Thymus (tissue), 11 donors: Measurements from ENCODE around the gene FBXL7. TPM values are rescaled to one million over a fixed set of nuclear protein-coding genes. Genes with fewer than 3 reads are reported as not detected.

ENCODE experiments used
- DNase-seq, 9 donors: peaks; one replicate each; pipeline ENCODE4 v3.0.0-alpha.2; 2013; ENCODE audit warnings: low spot score in 9 of 9, low read depth in 6 of 9, missing footprints in 1 of 9
- H3K27ac ChIP-seq, 2 donors: one replicate each; pipeline ENCODE4 v1.5.1; 2013; ENCODE audit warnings: control low read depth in 1 of 2, low read depth in 1 of 2, low read length in 1 of 2, mild to moderate bottlenecking in 1 of 2, moderate library complexity in 1 of 2
- H3K27me3 ChIP-seq, 2 donors: one replicate each; pipeline ENCODE4 v1.5.1; 2013; ENCODE audit warnings: low read length in 1 of 2; ENCODE audit not compliant: control insufficient read depth in 2 of 2, insufficient read depth in 1 of 2
- H3K36me3 ChIP-seq, 2 donors: one replicate each; pipeline ENCODE4 v1.5.1; 2013; ENCODE audit warnings: low read length in 1 of 2, mild to moderate bottlenecking in 1 of 2, moderate library complexity in 1 of 2; ENCODE audit not compliant: control insufficient read depth in 2 of 2, insufficient read depth in 2 of 2
- H3K4me1 ChIP-seq, 2 donors: one replicate each; pipeline ENCODE4 v1.5.1; 2013; ENCODE audit warnings: low read length in 2 of 2; ENCODE audit not compliant: control insufficient read depth in 2 of 2, insufficient read depth in 2 of 2
- H3K4me3 ChIP-seq, 2 donors: one replicate each; pipeline ENCODE4 v1.5.1; 2013; ENCODE audit warnings: low read length in 2 of 2, control low read depth in 1 of 2, mild to moderate bottlenecking in 1 of 2
- H3K9me3 ChIP-seq, 2 donors: one replicate each; pipeline ENCODE4 v1.5.1; 2013; ENCODE audit warnings: low read length in 1 of 2, mild to moderate bottlenecking in 1 of 2; ENCODE audit not compliant: control insufficient read depth in 2 of 2, insufficient read depth in 1 of 2
- WGBS: extraction: QIAGEN DNeasy Blood & Tissue Kit; methylation state at CpG from one replicate; pipeline ENCODE4 v1.1.7; 2013; 5-methylcytosine and 5-hydroxymethylcytosine counted together
- polyA plus RNA-seq: library from polyadenylated mRNA; stranded (reverse); fragments of 200-250 nt; gene quantifications from one replicate; pipeline ENCODE4 v1.2.3, GENCODE V29; 2013
- total RNA-seq: library from RNA; stranded (reverse); fragments of 120-200 nt; gene quantifications from one replicate; pipeline ENCODE4 v1.2.4, GENCODE V29; 2013
- donor health status: healthy.

FBXL7 gene
- total and polyA plus RNA-seq, 2 donors = 0.90 to 2.7 TPM

DNA sequence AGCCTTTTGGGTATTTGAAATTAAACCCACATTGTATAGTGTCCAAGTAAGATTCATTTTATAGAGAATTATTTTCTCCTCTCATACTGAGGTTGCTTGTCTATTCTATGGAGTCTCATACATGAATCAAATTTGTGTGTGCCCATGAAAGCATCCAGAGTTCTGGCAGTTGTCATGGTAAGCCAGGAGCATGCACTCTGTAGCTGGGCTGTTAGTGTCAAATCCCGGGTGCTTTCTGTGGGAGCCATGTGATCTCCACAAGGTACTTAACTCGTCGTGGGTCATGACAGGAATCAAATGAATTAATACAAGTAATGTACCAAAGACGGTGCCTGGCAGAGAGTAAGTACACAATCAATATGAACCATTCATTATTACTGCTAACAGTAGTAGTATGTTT, 58.7 kb downstream of the FBXL7 start:
- no peak overlapping the region for H3K27ac ChIP-seq
- no peak for DNase-seq
- no peak overlapping the region for H3K4me3 ChIP-seq
- no peaks in the 10 kb centered on the region for H3K4me1 ChIP-seq
- no peaks in the 10 kb centered on the region for H3K27me3 ChIP-seq
- peaks cover 0 to 2% of the 10 kb centered on the region in 2 donors for H3K9me3 ChIP-seq
- no peaks in the 10 kb centered on the region for H3K36me3 ChIP-seq
- 93% methylated on average over 4 of the region's 4 CpGs for WGBS

DNA sequence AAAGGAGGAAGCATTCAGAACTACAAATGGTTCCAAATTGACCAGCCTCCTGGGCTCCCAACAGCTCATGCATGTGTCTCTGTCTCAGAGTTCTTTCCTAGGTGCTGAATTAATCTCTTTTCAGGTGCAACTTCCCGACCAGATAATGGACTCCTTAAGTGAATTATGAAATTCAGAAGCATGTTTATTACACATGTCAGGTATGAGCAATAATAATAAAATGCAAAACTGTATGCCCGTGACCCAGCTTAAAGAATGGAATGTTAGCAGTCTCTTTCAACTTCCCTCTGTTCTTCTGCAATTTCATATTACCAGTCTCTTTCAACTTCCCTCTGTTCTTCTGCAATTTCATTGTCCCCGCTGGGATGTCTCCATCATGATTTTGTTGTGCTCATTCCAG, 60.4 kb downstream of the FBXL7 start:
- Histone ChIP-seq H3K27me3 (no peaks in the 10 kb centered on the region), H3K4me3 (no peak overlapping the region), H3K27ac (no peak overlapping the region), H3K4me1 (no peaks in the 10 kb centered on the region), H3K36me3 (no peaks in the 10 kb centered on the region), H3K9me3 (peaks cover 0 to 2% of the 10 kb centered on the region in 2 donors)
- no peak for DNase-seq
- WGBS = 74% methylated on average over 3 of the region's 3 CpGs

DNA sequence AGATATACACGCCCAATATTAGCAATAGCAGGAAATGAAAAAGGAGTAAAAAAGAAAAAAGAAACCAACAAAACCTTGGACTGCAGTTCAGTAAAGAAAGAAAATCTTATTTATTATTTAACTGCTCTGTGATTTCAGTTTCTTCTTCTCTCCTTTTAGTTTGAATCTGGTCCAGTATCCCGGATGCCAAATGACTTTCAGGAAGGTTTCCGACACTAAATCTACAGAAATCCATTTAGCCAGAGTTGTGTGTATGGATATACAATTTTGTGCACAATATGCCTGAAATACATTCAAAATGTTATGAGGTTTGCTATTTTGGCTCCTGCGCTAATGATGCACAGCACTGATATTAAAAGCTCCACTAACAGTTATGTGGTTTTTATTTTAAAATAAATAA, 64.5 kb downstream of the FBXL7 start:
- WGBS = 92% methylated on average over 4 of the region's 4 CpGs
- Histone ChIP-seq H3K27me3 (no peaks in the 10 kb centered on the region), H3K36me3 (no peaks in the 10 kb centered on the region), H3K4me1 (no peaks in the 10 kb centered on the region), H3K27ac (no peak overlapping the region), H3K4me3 (no peak overlapping the region), H3K9me3 (no peaks in the 10 kb centered on the region)
- no peak for DNase-seq

DNA sequence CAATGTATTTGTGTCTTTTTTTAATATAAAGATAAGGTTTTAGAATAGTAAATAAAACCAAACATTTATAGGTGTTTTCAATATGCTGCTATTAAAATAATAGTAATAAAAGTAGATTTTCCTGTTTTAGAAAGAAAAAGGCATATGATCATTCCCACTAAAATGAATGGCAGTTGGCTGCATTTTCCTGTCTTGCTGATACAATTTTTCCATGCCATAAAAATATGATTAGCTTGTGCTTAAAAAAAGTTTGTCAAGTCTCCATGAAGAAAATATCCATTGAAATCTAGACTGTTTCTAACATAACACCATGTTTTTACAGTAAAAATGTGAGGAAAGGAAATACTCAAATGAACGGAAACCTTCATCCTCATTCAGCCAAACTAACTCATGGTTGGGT, 65.0 kb downstream of the FBXL7 start:
- 88% methylated on average over 1 of the region's 1 CpG for WGBS
- no peaks in the 10 kb centered on the region for H3K27me3 ChIP-seq
- H3K4me3 ChIP-seq = no peak overlapping the region

DNA sequence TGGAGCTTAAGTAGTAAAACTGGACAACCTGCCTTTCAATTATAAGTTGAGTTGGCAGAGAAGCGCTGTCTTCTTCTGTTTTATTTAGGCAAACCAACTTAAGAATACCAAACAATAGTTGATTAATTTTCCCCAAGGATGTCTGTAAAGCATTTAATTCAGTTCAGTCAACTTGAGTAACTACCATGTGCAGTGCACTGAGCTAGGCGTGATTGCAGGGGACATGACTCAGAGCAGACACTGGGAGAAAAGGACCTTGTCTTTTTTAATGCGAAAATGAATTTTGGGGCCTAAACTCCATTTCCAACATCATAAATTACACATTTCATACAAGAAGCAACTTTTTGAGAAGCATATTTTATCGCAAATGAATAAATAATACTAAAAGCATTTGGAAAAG, 66.3 kb downstream of the FBXL7 start:
- H3K27ac ChIP-seq = no peak overlapping the region
- H3K9me3 ChIP-seq = peaks cover 0 to 3% of the 10 kb centered on the region in 2 donors
- H3K4me1 ChIP-seq = no peaks in the 10 kb centered on the region
- no peak for DNase-seq
- H3K27me3 ChIP-seq = no peaks in the 10 kb centered on the region
- no peak overlapping the region for H3K4me3 ChIP-seq
- H3K36me3 ChIP-seq = no peaks in the 10 kb centered on the region
- 96% methylated on average over 4 of the region's 4 CpGs for WGBS

More for the DNA sequence above, 65.0 kb downstream of the FBXL7 start:
- no peaks in the 10 kb centered on the region for H3K4me1 ChIP-seq
- no peak overlapping the region for H3K27ac ChIP-seq
- DNase-seq = no peak
- H3K36me3 ChIP-seq = no peaks in the 10 kb centered on the region
- no peaks in the 10 kb centered on the region for H3K9me3 ChIP-seq

DNA sequence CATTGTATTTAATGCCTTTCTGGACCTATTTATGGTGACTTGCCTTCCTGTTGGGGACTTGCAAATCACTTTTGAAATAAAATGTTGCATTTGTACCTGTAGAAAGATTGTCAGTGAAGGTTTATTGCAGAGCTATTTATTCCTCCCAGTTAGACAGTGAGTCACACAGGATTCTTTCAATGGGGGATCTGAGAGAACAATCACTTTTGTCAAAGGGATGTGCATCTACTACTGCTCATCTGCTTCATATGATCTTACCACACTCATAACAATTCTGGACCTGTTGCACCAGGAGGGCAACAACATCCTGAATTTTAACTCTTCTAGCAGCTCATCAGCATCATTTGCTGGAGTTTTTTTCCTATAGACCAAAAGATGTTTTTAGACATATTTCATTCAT, 66.8 kb downstream of the FBXL7 start:
- H3K4me3 ChIP-seq = no peak overlapping the region
- DNase-seq = no peak
- no peaks in the 10 kb centered on the region for H3K4me1 ChIP-seq
- peaks cover 2 to 3% of the 10 kb centered on the region in 2 donors for H3K9me3 ChIP-seq
- H3K27me3 ChIP-seq = no peaks in the 10 kb centered on the region
- H3K36me3 ChIP-seq = no peaks in the 10 kb centered on the region
- no peak overlapping the region for H3K27ac ChIP-seq

DNA sequence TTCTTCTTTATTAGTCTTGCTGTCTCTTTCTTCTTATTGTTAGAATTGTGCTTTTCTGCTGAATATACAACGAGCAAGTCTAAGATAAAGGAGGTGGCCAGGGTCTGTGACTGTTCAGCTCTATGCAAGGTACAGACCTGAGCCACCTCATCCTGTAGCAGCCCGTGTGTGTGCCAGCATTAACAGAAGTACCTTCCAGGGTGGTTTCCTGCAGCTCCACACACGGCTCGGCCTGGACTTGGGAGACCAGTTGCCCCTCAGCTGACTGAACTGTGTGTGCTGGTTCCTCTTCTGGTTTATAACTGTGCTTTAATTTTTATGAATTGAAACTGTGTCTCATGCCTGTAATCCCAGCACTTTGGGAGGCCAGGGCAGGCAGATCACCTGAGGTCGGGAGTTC, 70.5 kb downstream of the FBXL7 start:
- no peak overlapping the region for H3K27ac ChIP-seq
- no peaks in the 10 kb centered on the region for H3K27me3 ChIP-seq
- 70% methylated on average over 5 of the region's 5 CpGs for WGBS
- H3K4me3 ChIP-seq = no peak overlapping the region
- no peak for DNase-seq
- H3K9me3 ChIP-seq = peaks cover 2 to 3% of the 10 kb centered on the region in 2 donors
- no peaks in the 10 kb centered on the region for H3K4me1 ChIP-seq
- H3K36me3 ChIP-seq = no peaks in the 10 kb centered on the region

DNA sequence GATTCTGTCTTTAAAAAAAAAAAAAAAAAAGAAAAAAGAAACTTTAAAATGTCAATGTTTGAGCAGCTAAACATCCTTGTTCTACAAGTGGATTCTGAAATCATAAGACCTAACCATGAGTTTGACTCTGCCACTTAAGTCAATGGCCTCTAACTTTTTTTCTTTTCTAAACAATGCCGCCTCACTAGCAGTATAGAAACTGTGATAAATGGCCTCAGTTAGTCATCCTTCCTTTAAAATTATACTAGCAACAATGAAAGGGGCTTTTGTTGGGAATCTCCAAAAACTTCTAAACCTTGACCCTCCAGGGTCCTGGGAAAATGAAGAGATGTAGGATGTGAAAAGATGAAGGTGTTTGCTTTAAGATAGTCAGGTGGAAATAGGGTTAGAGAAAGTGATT, 71.1 kb downstream of the FBXL7 start:
- Histone ChIP-seq H3K9me3 (peaks cover 2 to 3% of the 10 kb centered on the region in 2 donors), H3K36me3 (no peaks in the 10 kb centered on the region), H3K27ac (no peak overlapping the region), H3K27me3 (no peaks in the 10 kb centered on the region), H3K4me3 (no peak overlapping the region), H3K4me1 (no peaks in the 10 kb centered on the region)
- WGBS = 93% methylated on average over 1 of the region's 1 CpG
- no peak for DNase-seq

DNA sequence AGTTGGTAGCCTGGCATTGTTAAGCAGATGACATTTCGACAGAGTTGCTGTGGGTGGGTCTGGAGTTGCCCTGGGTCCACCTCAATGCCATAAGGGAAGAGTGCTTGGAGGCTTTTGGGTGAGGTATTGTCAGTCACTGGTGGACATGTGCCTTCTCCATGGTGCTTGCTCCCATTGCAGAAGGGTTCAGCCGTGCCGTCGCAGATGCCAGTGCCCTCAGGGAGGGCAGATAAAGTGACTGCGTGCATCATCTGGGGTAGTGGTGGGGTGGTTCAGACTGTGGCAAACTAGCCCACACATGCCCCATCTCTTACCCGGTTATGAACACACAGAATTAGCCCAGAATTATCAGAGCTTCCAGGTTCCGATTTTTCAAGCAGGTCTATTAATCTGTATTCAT, 71.6 kb downstream of the FBXL7 start:
- Histone ChIP-seq H3K4me1 (no peaks in the 10 kb centered on the region), H3K27me3 (no peaks in the 10 kb centered on the region), H3K9me3 (peaks cover 2 to 3% of the 10 kb centered on the region in 2 donors), H3K36me3 (no peaks in the 10 kb centered on the region), H3K27ac (no peak overlapping the region), H3K4me3 (no peak overlapping the region)
- 95% methylated on average over 7 of the region's 7 CpGs for WGBS
- no peak for DNase-seq

DNA sequence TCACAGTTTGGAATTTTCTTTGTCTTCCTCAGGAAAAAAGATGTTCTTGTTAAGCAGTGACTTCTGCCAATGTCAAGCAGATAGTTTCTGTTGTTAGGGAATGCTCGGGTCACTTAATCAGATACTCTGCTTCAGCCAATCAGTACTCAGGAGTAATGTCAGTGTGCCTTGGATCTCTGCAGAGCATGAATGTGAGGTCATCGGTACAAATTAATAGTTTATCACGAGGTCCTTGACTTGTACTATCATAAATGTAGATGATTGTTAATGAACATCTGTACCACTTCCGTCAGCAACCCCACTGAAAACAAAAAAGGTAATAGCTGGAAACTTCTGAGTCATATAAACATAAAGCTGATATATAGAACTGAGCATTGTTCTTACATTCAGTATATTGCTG, 73.6 kb downstream of the FBXL7 start:
- Histone ChIP-seq H3K4me3 (no peak overlapping the region), H3K27me3 (no peaks in the 10 kb centered on the region), H3K4me1 (no peaks in the 10 kb centered on the region), H3K36me3 (no peaks in the 10 kb centered on the region), H3K27ac (no peak overlapping the region), H3K9me3 (peaks cover 2 to 3% of the 10 kb centered on the region in 2 donors)
- DNase-seq = no peak
- 91% methylated on average over 4 of the region's 4 CpGs for WGBS
